Measurements from ENCODE around the gene PERM1. TPM values are rescaled to one million over a fixed set of nuclear protein-coding genes. Genes with fewer than 3 reads are reported as not detected.

Gene PERM1
- total RNA-seq, 1 experiment from 2014 or later, result 1.5 TPM

DNA sequence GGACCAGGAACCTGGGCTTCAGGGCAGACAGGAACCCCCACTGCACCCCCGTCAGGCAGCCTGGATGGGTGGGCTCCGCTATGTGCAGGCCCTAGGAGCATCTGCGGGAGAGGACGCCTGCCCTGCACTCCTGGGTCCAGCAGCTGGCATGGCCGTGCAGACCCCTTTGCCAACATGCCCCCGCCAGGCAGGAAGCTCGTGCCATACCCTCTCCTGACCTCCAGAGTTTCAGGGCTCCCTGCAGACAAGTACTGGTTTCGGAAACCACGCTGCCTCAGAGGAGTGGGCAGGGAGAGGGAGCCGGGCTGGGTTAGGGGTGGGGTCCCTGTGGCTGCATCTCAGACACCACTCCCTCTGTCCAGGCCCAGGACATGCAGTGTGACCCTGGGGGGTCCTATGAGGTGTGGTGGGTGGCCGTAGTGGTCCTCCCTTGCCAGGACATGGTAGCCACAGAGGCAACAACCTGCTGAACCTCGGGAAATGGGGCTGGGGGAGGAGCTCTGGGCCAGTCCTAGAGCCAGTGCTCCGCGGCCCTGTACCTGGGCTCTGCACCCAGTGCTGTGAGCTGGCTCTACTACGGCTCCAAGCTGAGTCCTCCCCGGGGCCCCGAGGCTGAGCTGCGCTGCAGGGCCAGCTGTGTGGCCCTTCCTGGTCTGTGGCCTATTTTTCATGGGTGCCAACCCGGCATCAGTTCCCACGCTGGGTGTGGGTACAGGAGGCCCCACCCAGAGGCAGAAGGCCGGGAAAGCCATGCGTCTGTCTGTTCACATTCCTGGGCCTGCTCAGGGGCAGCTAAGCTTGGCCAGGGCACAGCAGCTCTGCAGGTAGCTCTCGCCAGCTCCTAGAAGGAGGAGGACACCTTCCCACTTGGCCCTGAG lies 14.2 kb downstream of the PERM1 start:
- intact Hi-C loops (cut with micrococcal nuclease; ENCODE audit: unreplicated experiment), result no loop called here
- Histone ChIP-seq H3K27me3 (ENCODE audit: control insufficient read depth, insufficient read depth, low read length) (no peaks in the 10 kb centered on the region), H3K27ac (ENCODE audit: low read length) (peak overlapping the region; percentile 18), H3K4me3 (ENCODE audit: low read depth in 2 of 2, low read length in 2 of 2) (peak overlapping the region; percentile 59 to 68; a peak in 3 of 4 replicates), H3K9me3 (ENCODE audit: control insufficient read depth, insufficient read depth, low read depth, low read length) (no peaks in the 10 kb centered on the region), H3K36me3 (ENCODE audit: control insufficient read depth, insufficient read depth, low read length) (no peaks in the 10 kb centered on the region), H3K4me1 (ENCODE audit: control insufficient read depth, insufficient read depth, low read length) (peaks cover 13% of the 10 kb centered on the region)
- TF ChIP-seq SIN3A (IDR thresholded peaks at IDR 0.05; ENCODE audit: borderline replicate concordance, insufficient read depth, low read depth, low read length) (no peak), REST (IDR thresholded peaks at IDR 0.05; ENCODE audit: insufficient read depth in 1 of 2, low read depth in 2 of 2, low read length in 1 of 2) (no peak), POLR2AphosphoS5 (IDR thresholded peaks at IDR 0.05; ENCODE audit: low read depth, low read length) (no peak), TCF7L2 (IDR thresholded peaks at IDR 0.05; ENCODE audit: low read depth, low read length) (no peak)
- TF ChIP-seq, protein P1, sequence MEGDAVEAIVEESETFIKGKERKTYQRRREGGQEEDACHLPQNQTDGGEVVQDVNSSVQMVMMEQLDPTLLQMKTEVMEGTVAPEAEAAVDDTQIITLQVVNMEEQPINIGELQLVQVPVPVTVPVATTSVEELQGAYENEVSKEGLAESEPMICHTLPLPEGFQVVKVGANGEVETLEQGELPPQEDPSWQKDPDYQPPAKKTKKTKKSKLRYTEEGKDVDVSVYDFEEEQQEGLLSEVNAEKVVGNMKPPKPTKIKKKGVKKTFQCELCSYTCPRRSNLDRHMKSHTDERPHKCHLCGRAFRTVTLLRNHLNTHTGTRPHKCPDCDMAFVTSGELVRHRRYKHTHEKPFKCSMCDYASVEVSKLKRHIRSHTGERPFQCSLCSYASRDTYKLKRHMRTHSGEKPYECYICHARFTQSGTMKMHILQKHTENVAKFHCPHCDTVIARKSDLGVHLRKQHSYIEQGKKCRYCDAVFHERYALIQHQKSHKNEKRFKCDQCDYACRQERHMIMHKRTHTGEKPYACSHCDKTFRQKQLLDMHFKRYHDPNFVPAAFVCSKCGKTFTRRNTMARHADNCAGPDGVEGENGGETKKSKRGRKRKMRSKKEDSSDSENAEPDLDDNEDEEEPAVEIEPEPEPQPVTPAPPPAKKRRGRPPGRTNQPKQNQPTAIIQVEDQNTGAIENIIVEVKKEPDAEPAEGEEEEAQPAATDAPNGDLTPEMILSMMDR (IDR thresholded peaks at IDR 0.05), result no peak
- ATAC-seq (no peak), DNase-seq (ENCODE audit: low read depth, low spot score) (no peak)
- CTCF ChIA-PET, result no interaction called here
- in situ Hi-C loops (cut with HindIII; ENCODE audit: low pct_unique_long_range_greater_than_20kb, low sequenced_read_pairs), result no loop called here
- POLR2A ChIA-PET, result interaction anchor here (0.9 kb wide), 1 partner anchor 8 kb away, joined by 3 read pairs; no protein-coding TSS in a partner anchor
- BruUV-seq (replicated peaks), result no TSS peak

DNA sequence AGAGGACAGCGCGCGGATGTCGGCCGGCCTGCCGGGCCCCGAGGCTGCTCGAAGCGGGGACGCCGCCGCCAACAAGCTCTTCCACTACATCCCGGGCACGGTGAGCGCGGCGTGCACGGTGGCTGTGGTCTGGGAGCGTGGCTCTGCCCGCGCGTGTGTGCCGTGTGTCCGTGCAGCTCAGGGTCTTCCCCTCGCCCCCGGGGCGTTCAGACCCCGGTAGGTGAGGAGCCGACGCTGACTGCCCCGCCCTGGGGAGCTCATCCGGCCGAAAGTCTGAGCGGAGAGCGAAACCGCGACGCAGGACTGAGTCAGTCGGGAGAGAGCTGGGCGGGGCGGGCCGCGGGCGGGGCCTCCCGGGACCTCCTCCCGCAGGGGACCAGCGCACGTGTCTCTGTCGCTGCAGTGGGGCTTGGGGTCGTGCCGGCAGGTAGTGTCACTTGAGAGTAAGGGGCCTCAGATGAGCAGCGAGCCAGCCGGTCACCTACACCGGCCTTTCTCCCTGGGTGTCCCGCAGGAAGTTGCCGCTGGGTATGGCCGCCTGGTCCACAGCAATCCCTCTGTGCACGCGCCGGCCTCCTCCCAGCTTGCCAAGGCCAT lies 15.1 kb downstream of the PERM1 start:
- peak; percentile 89 for ATAC-seq

More for the DNA sequence above, 15.1 kb downstream of the PERM1 start:
- TF ChIP-seq REST (IDR thresholded peaks at IDR 0.05; ENCODE audit: insufficient read depth in 1 of 2, low read depth in 2 of 2, low read length in 1 of 2), result peak in 1 of 2 experiments; percentile 57; a peak in 1 of 4 replicates
- TF ChIP-seq SIN3A (IDR thresholded peaks at IDR 0.05; ENCODE audit: borderline replicate concordance, insufficient read depth, low read depth, low read length), result peak; percentile 55; the same call in 1 of the 2 replicates
- peak; percentile 36; the same call in 1 of the 2 replicates for TF ChIP-seq POLR2AphosphoS5 (IDR thresholded peaks at IDR 0.05; ENCODE audit: low read depth, low read length)
- TF ChIP-seq, protein P1 (IDR thresholded peaks at IDR 0.05), result no peak
- no peak for DNase-seq (ENCODE audit: low read depth, low spot score)
- Histone ChIP-seq H3K27ac (ENCODE audit: low read length) (peak overlapping the region; percentile 84), H3K27me3 (ENCODE audit: control insufficient read depth, insufficient read depth, low read length) (no peaks in the 10 kb centered on the region), H3K9me3 (ENCODE audit: control insufficient read depth, insufficient read depth, low read depth, low read length) (no peaks in the 10 kb centered on the region), H3K36me3 (ENCODE audit: control insufficient read depth, insufficient read depth, low read length) (no peaks in the 10 kb centered on the region), H3K4me1 (ENCODE audit: control insufficient read depth, insufficient read depth, low read length) (peaks cover 13% of the 10 kb centered on the region), H3K4me3 (ENCODE audit: low read depth in 2 of 2, low read length in 2 of 2) (peak overlapping the region; percentile 59 to 68)
- POLR2A ChIA-PET, result interaction anchor here (0.6 to 0.9 kb wide), 3 partner anchors 9 to 1257 kb away, joined by 3 to 7 read pairs (median 5); no protein-coding TSS in a partner anchor
- intact Hi-C loops (cut with micrococcal nuclease; ENCODE audit: unreplicated experiment), result no loop called here
- CTCF ChIA-PET, result no interaction called here
- in situ Hi-C loops (cut with HindIII; ENCODE audit: low pct_unique_long_range_greater_than_20kb, low sequenced_read_pairs), result no loop called here
- BruUV-seq (replicated peaks), result no TSS peak

All from Panc1 (cell line).